Testis (tissue), 3 donors: ENCODE measurements around the gene OR13C9. TPM values are rescaled to one million over a fixed set of nuclear protein-coding genes. Genes with fewer than 3 reads are reported as not detected.
"Not testable (repeated sequence)": the region's sequence is repeated elsewhere in the genome, so short reads cannot be mapped to it uniquely, and the experiment has no call there.

Source experiments
- DNase-seq: peaks from one replicate; pipeline ENCODE4 v3.0.0-alpha.2; 2019
- H3K27ac ChIP-seq, 2 donors: fragments of 200-600 bp; sonication (generic); one replicate each; pipeline ENCODE4 v1.5.1; 2019
- H3K27me3 ChIP-seq: fragments of 200-600 bp; sonication (generic); one replicate; pipeline ENCODE4 v1.5.1; 2019
- H3K36me3 ChIP-seq: fragments of 200-600 bp; sonication (generic); one replicate; pipeline ENCODE4 v1.5.1; 2017; ENCODE audit warnings: low read depth; ENCODE audit errors: missing control alignments
- H3K4me1 ChIP-seq: fragments of 200-600 bp; sonication (generic); one replicate; pipeline ENCODE4 v1.5.1; 2019
- H3K4me3 ChIP-seq, 2 donors: fragments of 200-600 bp; sonication (generic); one replicate each; pipeline ENCODE4 v1.5.1; 2017 to 2019
- H3K9me3 ChIP-seq: fragments of 200-600 bp; sonication (generic); one replicate; pipeline ENCODE4 v1.5.1; 2017
- CTCF ChIP-seq, 3 experiments: fragments of 450-650 bp in 2 of 3; fragments of 200-600 bp in 1 of 3; sonication (generic) in 1 of 3; IDR thresholded peaks; one replicate each; pipeline ENCODE4 v1.5.1; 2016 to 2019; ENCODE audit warnings: antibody characterized with exemption in 3 of 3, mild to moderate bottlenecking in 2 of 3, moderate library complexity in 1 of 3
- POLR2A ChIP-seq: fragments of 450-650 bp; IDR thresholded peaks from one replicate; pipeline ENCODE4 v1.6.1; 2017; ENCODE audit warnings: antibody characterized with exemption, mild to moderate bottlenecking, moderate library complexity
- WGBS, 2 donors: methylation state at CpG; one replicate each; pipeline ENCODE4 v1.1.5; 2018; 5-methylcytosine and 5-hydroxymethylcytosine counted together
- intact Hi-C: fragments of 100-400 bp; cut with DNase I; formaldehyde crosslinking; loops from one replicate; pipeline ENCODE4 v1.15.1; 2023; ENCODE audit warnings: low total_unique reads
- polyA plus RNA-seq: library from polyadenylated mRNA; stranded (reverse); fragments of 350-450 nt; fragmentation: Illumina TruSeq; extraction: RNeasy Lipid Tissue Mini Kit (QIAGEN cat#74804); gene quantifications from one replicate; pipeline ENCODE4 v1.2.3, GENCODE V29; 2014; ENCODE audit warnings: low read depth, low replicate concordance; ENCODE audit not compliant: insufficient read depth
- total RNA-seq, 2 donors: library from RNA; depleted of rRNA; stranded (reverse); fragments of >200 nt; gene quantifications; one replicate each; pipeline ENCODE4 v1.2.3, GENCODE V29; 2016

OR13C9 gene
- total and polyA plus RNA-seq, 3 donors from 2014 or later = not detected

GRCh38 chr9:104617418-104617817 is 586 bp downstream of the OR13C9 start:
- intact Hi-C loops = no loop called here
- H3K4me3 ChIP-seq = no peak overlapping the region
- TF ChIP-seq CTCF (IDR thresholded peaks at IDR 0.05) (no peak), POLR2A (no peak)
- no peaks in the 10 kb centered on the region for H3K9me3 ChIP-seq
- no peaks in the 10 kb centered on the region for H3K27me3 ChIP-seq
- no peak overlapping the region for H3K27ac ChIP-seq
- no peaks in the 10 kb centered on the region for H3K36me3 ChIP-seq
- DNase-seq = no peak
- no peaks in the 10 kb centered on the region for H3K4me1 ChIP-seq

- DNase-seq = no peak
- H3K4me1 ChIP-seq = no peaks in the 10 kb centered on the region
- H3K27me3 ChIP-seq = no peaks in the 10 kb centered on the region
- intact Hi-C loops = no loop called here
- no peak for TF ChIP-seq CTCF (IDR thresholded peaks at IDR 0.05)
- no peak for TF ChIP-seq POLR2A
- H3K9me3 ChIP-seq = no peaks in the 10 kb centered on the region
- WGBS, 2 donors = 76 to 77% methylated on average over 2 of the region's 2 CpGs
- H3K36me3 ChIP-seq = no peaks in the 10 kb centered on the region
- H3K27ac ChIP-seq = no peak overlapping the region
- H3K4me3 ChIP-seq = no peak overlapping the region
Observed at GRCh38 chr9:104611213-104611612, 6.8 kb downstream of the OR13C9 start.

- DNase-seq = no peak
- WGBS, 2 donors = 52 to 55% methylated on average over 1 of the region's 1 CpG
- H3K36me3 ChIP-seq = no peaks in the 10 kb centered on the region
- H3K4me1 ChIP-seq = no peaks in the 10 kb centered on the region
- H3K9me3 ChIP-seq = no peaks in the 10 kb centered on the region
- H3K4me3 ChIP-seq = no peak overlapping the region
- intact Hi-C loops = no loop called here
- TF ChIP-seq POLR2A (no peak), CTCF (IDR thresholded peaks at IDR 0.05) (no peak)
- no peak overlapping the region for H3K27ac ChIP-seq
- no peaks in the 10 kb centered on the region for H3K27me3 ChIP-seq
Observed at GRCh38 chr9:104608336-104608735, 9.7 kb downstream of the OR13C9 start.

GRCh38 chr9:104606152-104606551 is 11.9 kb downstream of the OR13C9 start:
- no peaks in the 10 kb centered on the region for H3K36me3 ChIP-seq
- no peak overlapping the region for H3K4me3 ChIP-seq
- DNase-seq = no peak
- intact Hi-C loops = no loop called here
- no peaks in the 10 kb centered on the region for H3K27me3 ChIP-seq
- H3K27ac ChIP-seq = no peak overlapping the region
- H3K4me1 ChIP-seq = no peaks in the 10 kb centered on the region
- H3K9me3 ChIP-seq = no peaks in the 10 kb centered on the region
- 72 to 76% methylated on average over 2 of the region's 2 CpGs for WGBS, 2 donors
- TF ChIP-seq CTCF (IDR thresholded peaks at IDR 0.05) (no peak), POLR2A (no peak)

GRCh38 chr9:104605527-104605926 is 12.5 kb downstream of the OR13C9 start, which contains the start of gene OR13C2:
Gene OR13C2, minus strand, starts transcription at chr9:104605627. Its CDS starts 0 bp downstream, at chr9:104605627.
- H3K4me3 ChIP-seq, H3K36me3 ChIP-seq, H3K9me3 ChIP-seq, DNase-seq, H3K27me3 ChIP-seq, H3K4me1 ChIP-seq, intact Hi-C loops, H3K27ac ChIP-seq: not testable (repeated sequence)
- 84% methylated on average over 1 of the region's 1 CpG for WGBS, 2 donors
